SH-SY5Y (cell line): ENCODE results near the gene CDC27.

ENCODE experiments used
- GATA2 ChIP-seq: IDR thresholded peaks from 2 replicates; pipeline ENCODE4 v1.6.1; 2011; ENCODE audit warnings: mild to moderate bottlenecking, low read depth, low read length
- GATA3 ChIP-seq: IDR thresholded peaks from 2 replicates; pipeline ENCODE4 v1.6.1; 2011; ENCODE audit warnings: low read depth, mild to moderate bottlenecking, low read length, moderate library complexity

- TF ChIP-seq GATA2 (no peak), GATA3 (no peak)
These were observed 68.5 kb downstream of the CDC27 start for GRCh38 chr17:47120521-47121095.
